PC-3 (cell line): ENCODE results near the gene CYLD. TPM values are rescaled to one million over a fixed set of nuclear protein-coding genes. Genes with fewer than 3 reads are reported as not detected.

Experiments
- ATAC-seq: fragments of 200-7000 bp; cut with Tn5 transposase; 2 replicates; pipeline ENCODE4 v1.9.1; 2020; ENCODE audit warnings: mild to moderate bottlenecking, moderate library complexity
- BruUV-seq: library from RNA; stranded (reverse); fragments of 400-500 nt; replicated peaks from 2 replicates; lab custom pipeline; 2021; lab: Mats Ljungman, UMichigan
- CTCF ChIA-PET: fragments of 300-600 bp; sonication (Branson Sonifier 250); formaldehyde crosslinking; loops from one replicate; lab custom pipeline; 2022; ENCODE audit warnings: antibody characterized with exemption; lab: Charles Lee
- POLR2A ChIA-PET: fragments of 300-600 bp; sonication (Branson Sonifier 250); formaldehyde crosslinking; loops from one replicate; lab custom pipeline; 2022; ENCODE audit warnings: antibody characterized with exemption; ENCODE audit not compliant: unreplicated experiment; lab: Charles Lee
- DNase-seq: peaks from one replicate; pipeline ENCODE4 v3.0.0-alpha.2; 2015
- H2AFZ ChIP-seq: fragments of 300-600 bp; sonication (generic); 2 replicates; pipeline ENCODE4 v1.6.0; 2016; ENCODE audit warnings: antibody characterized with exemption, low read length
- H3F3A ChIP-seq: fragments of 300-600 bp; sonication (generic); one replicate; pipeline ENCODE4 v1.6.0; 2017; ENCODE audit warnings: antibody characterized with exemption, low read length, control low read depth, mild to moderate bottlenecking; ENCODE audit not compliant: unreplicated experiment
- H3K27ac ChIP-seq: fragments of 300-600 bp; sonication (generic); 2 replicates; pipeline ENCODE4 v1.5.1; 2016; ENCODE audit warnings: mild to moderate bottlenecking, low read length
- H3K27me3 ChIP-seq: fragments of 300-600 bp; sonication (generic); 2 replicates; pipeline ENCODE4 v1.6.1; 2016; ENCODE audit warnings: low read length, mixed read lengths
- H3K36me3 ChIP-seq: fragments of 300-600 bp; sonication (generic); 2 replicates; pipeline ENCODE4 v1.6.1; 2016; ENCODE audit warnings: low read depth, mixed run types, low read length, mixed read lengths
- H3K4me1 ChIP-seq: fragments of 300-600 bp; sonication (generic); 2 replicates; pipeline ENCODE4 v1.5.1; 2016; ENCODE audit warnings: low read length; ENCODE audit not compliant: insufficient read depth
- H3K4me2 ChIP-seq: fragments of 300-600 bp; sonication (generic); 2 replicates; pipeline ENCODE4 v1.6.0; 2016; ENCODE audit warnings: low read length
- H3K4me3 ChIP-seq: fragments of 300-600 bp; sonication (generic); 2 replicates; pipeline ENCODE4 v1.5.1; 2016; ENCODE audit warnings: mild to moderate bottlenecking, low read length, mixed read lengths
- H3K79me2 ChIP-seq: fragments of 300-600 bp; sonication (generic); 2 replicates; pipeline ENCODE4 v1.6.1; 2017; ENCODE audit warnings: low read length, mixed read lengths
- H3K9ac ChIP-seq: fragments of 300-600 bp; sonication (generic); 2 replicates; pipeline ENCODE4 v1.6.0; 2016; ENCODE audit warnings: mild to moderate bottlenecking, low read length
- H3K9me2 ChIP-seq: fragments of 300-600 bp; sonication (generic); replicated peaks from 2 replicates; pipeline ENCODE4 v1.6.1; 2016; ENCODE audit warnings: mixed run types, low read length, mixed read lengths
- H3K9me3 ChIP-seq: fragments of 300-600 bp; sonication (generic); 2 replicates; pipeline ENCODE4 v1.6.1; 2016; ENCODE audit warnings: low read length, mixed read lengths
- H4K20me1 ChIP-seq: fragments of 300-600 bp; sonication (generic); 2 replicates; pipeline ENCODE4 v1.6.1; 2016; ENCODE audit warnings: low read length, mixed read lengths
- EZH2 ChIP-seq: fragments of 300-600 bp; sonication (generic); IDR thresholded peaks from one replicate; pipeline ENCODE4 v1.6.1; 2017; ENCODE audit warnings: antibody characterized with exemption, mild to moderate bottlenecking, low read length; ENCODE audit not compliant: unreplicated experiment
- EZH2phosphoT487 ChIP-seq: fragments of 300-600 bp; sonication (generic); IDR thresholded peaks from 2 replicates; pipeline ENCODE4 v1.6.1; 2018; ENCODE audit warnings: mild to moderate bottlenecking, antibody characterized with exemption, low read length, borderline replicate concordance
- intact Hi-C: fragments of 100-400 bp; cut with micrococcal nuclease; formaldehyde crosslinking; loops from 2 replicates; pipeline ENCODE4 v1.9.0; 2023
- total RNA-seq: library from RNA; depleted of rRNA; stranded (reverse); fragments of >200 nt; gene quantifications from 2 replicates; pipeline ENCODE4 v1.2.3, GENCODE V29; 2014
- TF ChIP-seq, protein P1 (sequence below): fragments of 300-600 bp; sonication (generic); conservative IDR thresholded peaks from 2 replicates; pipeline ENCODE4 v1.5.1; 2017; ENCODE audit warnings: antibody characterized with exemption, low read depth, mild to moderate bottlenecking, low read length

The CYLD gene
- total RNA-seq, 1 experiment from 2014 or later: 8.6 TPM

DNA sequence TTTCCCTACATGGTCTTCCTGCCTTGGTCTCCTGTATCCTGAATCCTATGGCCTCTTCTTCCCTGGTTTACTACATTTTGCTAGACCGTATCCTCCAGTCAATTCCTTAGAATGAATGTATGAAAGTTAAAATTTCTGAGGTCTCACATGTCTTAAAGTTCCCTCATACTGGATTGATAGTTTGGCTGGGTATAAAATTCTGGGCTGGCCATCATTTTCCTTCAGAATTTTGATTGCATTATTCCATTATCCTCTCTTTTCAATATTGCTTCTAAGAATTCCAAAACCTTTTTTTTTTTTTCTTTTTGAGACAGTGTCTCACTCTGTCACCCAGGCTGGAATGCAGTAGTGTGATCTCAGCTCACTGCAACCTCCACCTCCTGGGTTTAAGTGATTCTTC is 37.6 kb upstream of the CYLD start:
- Histone ChIP-seq H3K27me3 (no peaks in the 10 kb centered on the region), H3K9ac (no peak overlapping the region), H3K79me2 (no peaks in the 10 kb centered on the region), H3K4me2 (no peak overlapping the region), H3K36me3 (no peaks in the 10 kb centered on the region), H3F3A (no peaks in the 10 kb centered on the region), H3K4me1 (no peaks in the 10 kb centered on the region), H3K9me3 (0 out of 2 replicates have a peak, but pooled peaks cover 3% of the 10 kb centered on the region), H3K9me2 (no peaks in the 10 kb centered on the region), H4K20me1 (no peaks in the 10 kb centered on the region), H3K27ac (no peak overlapping the region), H3K4me3 (no peak overlapping the region), H2AFZ (no peak overlapping the region)
- ATAC-seq (no peak), DNase-seq (no peak)
- intact Hi-C loops: no loop called here
- no peak for TF ChIP-seq EZH2phosphoT487
- TF ChIP-seq, protein P1, sequence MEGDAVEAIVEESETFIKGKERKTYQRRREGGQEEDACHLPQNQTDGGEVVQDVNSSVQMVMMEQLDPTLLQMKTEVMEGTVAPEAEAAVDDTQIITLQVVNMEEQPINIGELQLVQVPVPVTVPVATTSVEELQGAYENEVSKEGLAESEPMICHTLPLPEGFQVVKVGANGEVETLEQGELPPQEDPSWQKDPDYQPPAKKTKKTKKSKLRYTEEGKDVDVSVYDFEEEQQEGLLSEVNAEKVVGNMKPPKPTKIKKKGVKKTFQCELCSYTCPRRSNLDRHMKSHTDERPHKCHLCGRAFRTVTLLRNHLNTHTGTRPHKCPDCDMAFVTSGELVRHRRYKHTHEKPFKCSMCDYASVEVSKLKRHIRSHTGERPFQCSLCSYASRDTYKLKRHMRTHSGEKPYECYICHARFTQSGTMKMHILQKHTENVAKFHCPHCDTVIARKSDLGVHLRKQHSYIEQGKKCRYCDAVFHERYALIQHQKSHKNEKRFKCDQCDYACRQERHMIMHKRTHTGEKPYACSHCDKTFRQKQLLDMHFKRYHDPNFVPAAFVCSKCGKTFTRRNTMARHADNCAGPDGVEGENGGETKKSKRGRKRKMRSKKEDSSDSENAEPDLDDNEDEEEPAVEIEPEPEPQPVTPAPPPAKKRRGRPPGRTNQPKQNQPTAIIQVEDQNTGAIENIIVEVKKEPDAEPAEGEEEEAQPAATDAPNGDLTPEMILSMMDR: no peak
- TF ChIP-seq EZH2: no peak
- BruUV-seq: no TSS peak
- ChIA-PET POLR2A (no interaction called here), CTCF (no interaction called here)

DNA sequence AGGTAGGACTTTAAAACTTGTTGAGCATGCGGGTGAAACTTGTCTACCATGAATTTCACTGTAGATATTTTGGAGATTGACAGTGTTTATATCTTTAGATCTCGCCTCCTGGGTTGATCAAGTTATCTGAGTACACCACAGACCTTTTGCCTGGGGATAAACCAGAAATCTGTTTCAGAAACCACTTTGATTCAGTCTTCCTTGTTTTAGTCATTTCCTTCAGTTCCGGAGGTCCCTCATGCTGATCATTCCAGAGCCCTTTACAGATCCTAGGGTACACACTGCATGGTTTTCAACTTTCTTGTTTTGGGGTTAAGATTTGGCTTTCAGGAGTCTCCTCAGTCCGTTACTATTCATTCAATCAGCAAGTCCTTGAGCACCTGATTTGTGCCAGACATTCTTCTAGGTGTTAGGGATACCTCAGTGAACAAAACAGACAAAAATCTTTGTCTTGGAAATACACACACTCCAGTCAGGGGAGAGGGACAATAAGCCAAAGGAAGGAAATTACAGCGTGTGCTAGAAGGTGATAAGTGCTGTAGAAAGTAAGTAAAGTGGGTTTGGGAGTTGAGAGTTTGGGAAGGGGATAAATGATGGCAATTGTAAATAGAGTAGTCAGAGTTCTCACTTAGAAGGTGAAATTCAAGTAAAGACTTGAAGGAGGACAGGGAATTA is 36.3 kb upstream of the CYLD start:
- Histone ChIP-seq H3K9ac (no peak overlapping the region), H3K36me3 (no peaks in the 10 kb centered on the region), H3K4me2 (no peak overlapping the region), H3K79me2 (no peaks in the 10 kb centered on the region), H3K4me3 (no peak overlapping the region; the same call in 1 of the 2 replicates), H3K27ac (no peak overlapping the region), H3K9me3 (0 out of 2 replicates have a peak, but pooled peaks cover 3% of the 10 kb centered on the region), H3F3A (no peaks in the 10 kb centered on the region), H2AFZ (no peak overlapping the region), H4K20me1 (no peaks in the 10 kb centered on the region), H3K27me3 (no peaks in the 10 kb centered on the region), H3K4me1 (no peaks in the 10 kb centered on the region), H3K9me2 (no peaks in the 10 kb centered on the region)
- TF ChIP-seq, protein P1: no peak
- TF ChIP-seq EZH2 (no peak), EZH2phosphoT487 (no peak)
- intact Hi-C loops: no loop called here
- ChIA-PET POLR2A (no interaction called here), CTCF (no interaction called here)
- BruUV-seq: no TSS peak
- ATAC-seq: no peak
- peak; percentile 5 for DNase-seq

DNA sequence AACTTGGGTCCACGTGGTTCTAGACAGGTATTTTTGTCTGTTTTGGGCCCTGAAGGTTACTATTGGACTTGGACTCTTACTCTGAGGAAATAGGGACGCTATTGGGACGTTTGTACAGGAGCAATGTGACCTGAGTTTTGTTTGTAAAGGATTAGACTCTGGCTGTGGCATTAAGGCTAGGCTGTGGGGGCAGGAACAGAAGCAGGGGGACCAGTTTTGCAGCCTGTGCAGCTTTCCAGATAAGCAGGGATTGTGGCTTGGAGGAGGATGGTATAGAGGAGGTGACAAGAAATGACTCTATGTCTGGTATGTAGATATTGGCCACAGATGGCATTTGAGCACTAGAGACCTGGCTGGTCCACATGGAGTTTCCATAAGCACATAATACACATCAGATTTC is 35.6 kb upstream of the CYLD start:
- POLR2A ChIA-PET: no interaction called here
- Histone ChIP-seq H2AFZ (no peak overlapping the region), H3K36me3 (no peaks in the 10 kb centered on the region), H4K20me1 (no peaks in the 10 kb centered on the region), H3K27me3 (no peaks in the 10 kb centered on the region), H3K79me2 (no peaks in the 10 kb centered on the region), H3F3A (no peaks in the 10 kb centered on the region), H3K9me2 (no peaks in the 10 kb centered on the region), H3K9ac (no peak overlapping the region), H3K27ac (no peak overlapping the region), H3K9me3 (0 out of 2 replicates have a peak, but pooled peaks cover 3% of the 10 kb centered on the region), H3K4me3 (no peak overlapping the region), H3K4me1 (no peaks in the 10 kb centered on the region), H3K4me2 (no peak overlapping the region)
- BruUV-seq: no TSS peak
- intact Hi-C loops: no loop called here
- DNase-seq (peak; percentile 9), ATAC-seq (no peak)
- TF ChIP-seq EZH2phosphoT487 (no peak), EZH2 (no peak)
- TF ChIP-seq, protein P1: no peak
- CTCF ChIA-PET: no interaction called here
